K562 (cell line): ENCODE data around the gene ZNF202. TPM values are rescaled to one million over a fixed set of nuclear protein-coding genes. Genes with fewer than 3 reads are reported as not detected.

Experiments used
- ATAC-seq: fragments of 200-7000 bp; cut with Tn5 transposase; 3 replicates; pipeline ENCODE4 v1.9.1; 2020; ENCODE audit warnings: moderate library complexity
- BruUV-seq: library from RNA; stranded (reverse); fragments of 400-500 nt; replicated peaks from 2 replicates; lab custom pipeline; 2021; lab: Mats Ljungman, UMichigan
- CTCF ChIA-PET: fragments of 300-600 bp; formaldehyde crosslinking; extraction: SDS; loops from one replicate; lab custom pipeline; 2021; ENCODE audit warnings: low intra/inter-chr PET ratio; lab: Yijun Ruan, JAX
- POLR2A ChIA-PET: fragments of 300-600, 350-650 bp; sonication (Branson Sonifier 250); formaldehyde crosslinking; extraction: SDS; loops from one replicate; lab custom pipeline; 2021; ENCODE audit warnings: antibody characterized with exemption, inconsistent platforms; lab: Yijun Ruan, JAX
- DNase-seq, 4 experiments: peaks; one replicate each; pipeline versions ENCODE4 v3.0.0 to v3.0.0-alpha.2; 2011 to 2018; ENCODE audit warnings: low spot score in 3 of 4, mixed read lengths in 3 of 4; ENCODE audit errors: extremely low read depth in 1 of 4
- FAIRE-seq: peaks from 2 replicates; lab custom pipeline; 2011; peaks lifted over from hg19 to GRCh38; lab: Jason Lieb, UNC
- H2AFZ ChIP-seq: 2 replicates; pipeline ENCODE4 v1.6.0; 2011; ENCODE audit warnings: low read depth, low read length, control low read depth, inconsistent platforms
- H3K27ac ChIP-seq: fragments of 200-600 bp; 3 replicates; pipeline ENCODE4 v1.8.0; 2011; ENCODE audit warnings: low read depth, mild to moderate bottlenecking, control low read depth, inconsistent platforms, low read length, moderate library complexity, mixed read lengths; ENCODE audit errors: extremely low read depth
- H3K27me3 ChIP-seq, 2 experiments: fragments of 300-600 bp in 1 of 2; 2 replicates in 1 of 2; 3 replicates in 1 of 2; pipeline versions ENCODE4 v1.6.0 to v1.8.0; 2011; ENCODE audit warnings: inconsistent platforms in 2 of 2, low read length in 2 of 2, mild to moderate bottlenecking in 1 of 2, mixed read lengths in 1 of 2, moderate library complexity in 1 of 2; ENCODE audit not compliant: control insufficient read depth in 2 of 2, insufficient read depth in 2 of 2
- H3K36me3 ChIP-seq: fragments of 300-600 bp; 3 replicates; pipeline ENCODE4 v1.8.0; 2011; ENCODE audit warnings: mild to moderate bottlenecking, low read length, inconsistent platforms; ENCODE audit not compliant: control insufficient read depth, insufficient read depth
- H3K4me1 ChIP-seq, 2 experiments: fragments of 200-600 bp in 1 of 2; replicated peaks in 1 of 2; 2 replicates in 1 of 2; 3 replicates in 1 of 2; pipeline versions ENCODE4 v1.5.1 to v1.8.0; 2011; ENCODE audit warnings: inconsistent platforms in 2 of 2, low read length in 2 of 2, mild to moderate bottlenecking in 1 of 2, mixed read lengths in 1 of 2, moderate library complexity in 1 of 2; ENCODE audit not compliant: control insufficient read depth in 2 of 2, insufficient read depth in 2 of 2
- H3K4me2 ChIP-seq: 2 replicates; pipeline ENCODE4 v1.6.1; 2011; ENCODE audit warnings: low read length, control low read depth, inconsistent platforms, mixed read lengths; ENCODE audit not compliant: insufficient read depth
- H3K4me3 ChIP-seq: fragments of 200-600 bp; sonication (generic), shearing (Covaris generic); 2 replicates; pipeline ENCODE4 v1.5.1; 2016; ENCODE audit warnings: control low read depth, inconsistent platforms
- H3K79me2 ChIP-seq: fragments of 200-600 bp; 3 replicates; pipeline ENCODE4 v1.8.0; 2011; ENCODE audit warnings: low read length, inconsistent platforms; ENCODE audit not compliant: control insufficient read depth, insufficient read depth
- H3K9ac ChIP-seq, 2 experiments: 2 replicates each; pipeline versions ENCODE4 v1.6.0 to v1.6.1; 2011; ENCODE audit warnings: low read depth in 2 of 2, low read length in 2 of 2, control low read depth in 1 of 2, inconsistent platforms in 1 of 2, mild to moderate bottlenecking in 1 of 2, mixed read lengths in 1 of 2; ENCODE audit not compliant: insufficient read depth in 1 of 2
- H3K9me1 ChIP-seq: one replicate; pipeline ENCODE4 v1.6.0; 2011; ENCODE audit warnings: inconsistent platforms, mild to moderate bottlenecking, low read length, moderate library complexity; ENCODE audit not compliant: control insufficient read depth, insufficient read depth
- H3K9me3 ChIP-seq: replicated peaks from 2 replicates; pipeline ENCODE4 v1.5.1; 2011; ENCODE audit warnings: low read depth, low read length, inconsistent platforms; ENCODE audit not compliant: control insufficient read depth, insufficient read depth
- H4K20me1 ChIP-seq: replicated peaks from 2 replicates; pipeline ENCODE4 v1.6.1; 2011; ENCODE audit warnings: low read length, inconsistent platforms, mixed read lengths; ENCODE audit not compliant: control insufficient read depth, insufficient read depth
- CHAMP1 ChIP-seq: fragments of 450-650 bp; IDR thresholded peaks from 2 replicates; pipeline ENCODE4 v1.6.1; 2016; ENCODE audit warnings: mild to moderate bottlenecking
- CREBBP ChIP-seq: IDR thresholded peaks from one replicate; pipeline ENCODE4 v1.6.1; 2012; ENCODE audit warnings: low read depth, mild to moderate bottlenecking, control low read depth, inconsistent platforms, low read length
- EP300 ChIP-seq: IDR thresholded peaks from 2 replicates; pipeline ENCODE4 v1.6.1; 2012; ENCODE audit warnings: low read length, improper control_type of control experiment
- HOXB6 ChIP-seq: fragments of 250-450 bp; sonication (Bioruptor Pico); IDR thresholded peaks from 2 replicates; pipeline ENCODE4 v1.5.1; 2022; ENCODE audit warnings: mild to moderate bottlenecking, borderline replicate concordance
- KHSRP ChIP-seq: fragments of 450-650 bp; IDR thresholded peaks from 2 replicates; pipeline ENCODE4 v1.6.1; 2017
- in situ Hi-C: fragments of 300-500 bp; cut with MboI; formaldehyde crosslinking; loops from 4 replicates; pipeline ENCODE4 v1.15.0; 2018; ENCODE audit warnings: inconsistent platforms, mixed read lengths
- intact Hi-C: fragments of 100-400 bp; cut with micrococcal nuclease; formaldehyde crosslinking; loops from 2 replicates; pipeline ENCODE4 v1.14.2; 2022
- polyA plus RNA-seq, 8 experiments: library from polyadenylated mRNA; depleted of rRNA in 4 of 8; stranded (reverse) in 5 of 8; unstranded in 3 of 8; fragments of >200 nt; fragmentation: Nextera tagmentation in 2 of 8; fragmentation: Illumina TruSeq in 1 of 8; extraction: Ambion mirVana in 2 of 8; extraction: Trizol in 1 of 8; gene quantifications; 2 replicates each; pipeline versions ENCODE4 v1.2.1 to v1.2.3, GENCODE V29; 2011 to 2014; ENCODE audit warnings: inconsistent platforms in 1 of 8, missing spikeins in 1 of 8
- total RNA-seq, 7 experiments: library from RNA; depleted of rRNA in 6 of 7; stranded (reverse); fragments of >200 nt in 6 of 7; fragmentation: Illumina TruSeq in 2 of 7; extraction: Trizol in 2 of 7; gene quantifications; 2 replicates each; pipeline versions ENCODE4 v1.2.1 to v1.2.3, GENCODE V29; 2011 to 2021; ENCODE audit warnings: low replicate concordance in 1 of 7

The ZNF202 gene
- total and polyA plus RNA-seq, 9 of the 15 experiments (the other 6 are each of a cell fraction or from before 2014, with no cell fraction given), result 2.3 to 18.7 (median 12.7) TPM

DNA sequence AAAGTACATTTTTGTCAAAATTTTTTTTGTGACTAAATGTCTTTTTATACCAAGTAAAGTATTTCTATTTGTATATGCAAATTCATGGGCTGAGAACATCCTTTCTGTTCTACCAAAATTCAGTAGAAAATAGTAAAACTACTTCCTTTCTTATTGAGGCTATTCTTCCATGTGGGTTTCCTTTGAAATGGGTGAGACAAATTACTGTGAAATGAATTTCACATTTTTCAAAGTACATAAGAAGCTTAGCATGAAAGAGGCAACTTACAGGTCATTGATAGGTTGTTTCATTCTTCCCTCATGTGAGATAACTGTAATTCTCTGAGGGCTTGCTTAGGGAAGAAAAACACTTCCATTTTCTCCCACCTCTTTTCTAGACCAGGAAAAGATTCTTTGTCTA lies 13.9 kb upstream of the ZNF202 start:
- FAIRE-seq, result no peak
- no TSS peak for BruUV-seq
- H3K27me3 ChIP-seq, result peaks cover 6 to 8% of the 10 kb centered on the region in 2 experiments; a peak in 4 of 5 replicates
- intact Hi-C loops (no loop called here), in situ Hi-C loops (no loop called here)
- H3K9ac ChIP-seq, result no peak overlapping the region
- TF ChIP-seq CREBBP, result no peak
- TF ChIP-seq EP300, result no peak
- TF ChIP-seq KHSRP, result no peak
- TF ChIP-seq CHAMP1, result no peak
- no peak for TF ChIP-seq HOXB6 (CRISPR knock-in tag)
- H2AFZ ChIP-seq, result no peak overlapping the region
- ChIA-PET CTCF (no interaction called here), POLR2A (interaction anchor here (0.7 to 1.2 kb wide), 2 partner anchors 13 to 50 kb away, joined by 3 to 4 read pairs; no protein-coding TSS in a partner anchor)
- H3K4me3 ChIP-seq, result no peak overlapping the region
- no peaks in the 10 kb centered on the region for H3K9me1 ChIP-seq
- H3K4me2 ChIP-seq, result no peak overlapping the region
- no peaks in the 10 kb centered on the region for H3K9me3 ChIP-seq
- no peaks in the 10 kb centered on the region for H3K36me3 ChIP-seq
- DNase-seq, result no peak
- H3K79me2 ChIP-seq, result no peaks in the 10 kb centered on the region
- H3K4me1 ChIP-seq, result no peaks in the 10 kb centered on the region
- no peak for ATAC-seq
- no peaks in the 10 kb centered on the region for H4K20me1 ChIP-seq
- no peak overlapping the region for H3K27ac ChIP-seq
